ENCODE measurements around the gene ARL16.

The ARL16 gene

GRCh38 chr17:81635973-81636504 lies 47.6 kb downstream of the ARL16 start:
- Histone ChIP-seq H3K9ac (ENCODE audit: low read length) (peak overlapping the region; percentile 91), H3K36me3 (ENCODE audit: control insufficient read depth, insufficient read depth, low read length) (peaks cover 13% of the 10 kb centered on the region), H3K4me3 (ENCODE audit: low read depth, low read length) (peak overlapping the region; percentile 96), H3K9me3 (ENCODE audit: control insufficient read depth, insufficient read depth, low read depth, low read length) (no peaks in the 10 kb centered on the region), H3K27me3 (ENCODE audit: control insufficient read depth, insufficient read depth, low read length) (no peaks in the 10 kb centered on the region), H3K27ac (ENCODE audit: low read depth, low read length) (peak overlapping the region; percentile 82; the same call in 1 of the 2 replicates), H3K4me1 (ENCODE audit: control insufficient read depth, insufficient read depth, low read length) (peaks cover 4% of the 10 kb centered on the region; the same call in 1 of the 2 replicates)

- H3K4me3 ChIP-seq (ENCODE audit: low read depth, low read length): peak overlapping the region; percentile 96
Observed at GRCh38 chr17:81635431-81635830, 48.2 kb downstream of the ARL16 start.

GRCh38 chr17:81631482-81631881 lies 52.1 kb downstream of the ARL16 start:
- Histone ChIP-seq H3K36me3 (ENCODE audit: control insufficient read depth, insufficient read depth, low read length) (peaks cover 47% of the 10 kb centered on the region), H3K9me3 (ENCODE audit: control insufficient read depth, insufficient read depth, low read depth, low read length) (no peaks in the 10 kb centered on the region), H3K27me3 (ENCODE audit: control insufficient read depth, insufficient read depth, low read length) (no peaks in the 10 kb centered on the region), H3K4me3 (ENCODE audit: low read depth, low read length) (no peak overlapping the region), H3K27ac (ENCODE audit: low read depth, low read length) (no peak overlapping the region), H3K4me1 (ENCODE audit: control insufficient read depth, insufficient read depth, low read length) (peaks cover 4% of the 10 kb centered on the region; the same call in 1 of the 2 replicates), H3K9ac (ENCODE audit: low read length) (no peak overlapping the region)

More at GRCh38 chr17:81635431-81635830, 48.2 kb downstream of the ARL16 start:
- Histone ChIP-seq H3K9me3 (ENCODE audit: control insufficient read depth, insufficient read depth, low read depth, low read length) (no peaks in the 10 kb centered on the region), H3K27ac (ENCODE audit: low read depth, low read length) (no peak overlapping the region), H3K27me3 (ENCODE audit: control insufficient read depth, insufficient read depth, low read length) (no peaks in the 10 kb centered on the region), H3K9ac (ENCODE audit: low read length) (no peak overlapping the region), H3K4me1 (ENCODE audit: control insufficient read depth, insufficient read depth, low read length) (peaks cover 4% of the 10 kb centered on the region; the same call in 1 of the 2 replicates), H3K36me3 (ENCODE audit: control insufficient read depth, insufficient read depth, low read length) (peaks cover 13% of the 10 kb centered on the region)
